ENCODE data around the gene GALNT18.

Gene GALNT18

GRCh38 chr11:11349106-11349825, 272.5 kb downstream of the GALNT18 start:
- no peak for DNase-seq (ENCODE audit: low spot score)

DNA sequence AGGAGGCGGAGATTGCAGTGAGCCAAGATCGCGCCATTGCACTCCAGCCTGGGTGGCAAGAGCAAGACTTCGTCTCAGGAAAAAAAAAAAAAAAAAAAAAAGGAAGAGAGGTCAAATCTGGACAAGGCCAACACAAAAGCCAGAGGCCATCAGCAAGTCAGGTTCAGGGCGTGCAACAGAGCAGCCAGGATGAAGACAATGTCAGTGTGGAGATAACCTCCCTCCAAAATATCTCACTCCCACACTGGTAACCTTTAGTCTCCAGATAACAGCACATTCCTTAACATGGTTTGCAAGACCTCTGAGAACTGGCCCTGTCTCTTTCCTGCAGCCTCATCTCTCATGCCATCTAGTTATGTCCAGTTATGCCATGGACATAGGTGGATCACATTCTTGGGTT, 273.5 kb downstream of the GALNT18 start:
- no peak for DNase-seq (ENCODE audit: low spot score)

DNA sequence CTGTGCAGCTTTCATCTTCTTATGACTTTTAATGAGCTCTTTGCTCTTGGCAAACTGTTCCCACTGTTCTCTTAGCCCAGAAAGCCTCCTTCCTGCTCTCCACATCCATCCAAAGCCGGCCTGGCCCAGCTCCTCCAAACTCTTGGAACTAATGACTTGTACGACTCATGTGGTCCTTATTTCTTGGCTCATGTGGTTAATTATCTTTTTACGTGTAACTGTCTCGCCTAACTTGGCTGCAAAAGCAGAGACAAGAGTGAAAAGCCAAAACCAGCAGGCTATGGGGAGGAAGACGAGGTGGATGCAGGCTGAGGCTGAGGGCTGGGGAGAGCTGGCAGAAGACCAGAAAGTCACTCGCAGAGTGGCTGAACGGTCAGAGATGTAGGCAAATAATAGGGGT, 274.2 kb downstream of the GALNT18 start:
- DNase-seq (ENCODE audit: low spot score) = no peak

GRCh38 chr11:11346303-11346702, 275.5 kb downstream of the GALNT18 start:
- DNase-seq (ENCODE audit: low spot score) = no peak

GRCh38 chr11:11345099-11345498, 276.7 kb downstream of the GALNT18 start:
- no peak for DNase-seq (ENCODE audit: low spot score)

DNA sequence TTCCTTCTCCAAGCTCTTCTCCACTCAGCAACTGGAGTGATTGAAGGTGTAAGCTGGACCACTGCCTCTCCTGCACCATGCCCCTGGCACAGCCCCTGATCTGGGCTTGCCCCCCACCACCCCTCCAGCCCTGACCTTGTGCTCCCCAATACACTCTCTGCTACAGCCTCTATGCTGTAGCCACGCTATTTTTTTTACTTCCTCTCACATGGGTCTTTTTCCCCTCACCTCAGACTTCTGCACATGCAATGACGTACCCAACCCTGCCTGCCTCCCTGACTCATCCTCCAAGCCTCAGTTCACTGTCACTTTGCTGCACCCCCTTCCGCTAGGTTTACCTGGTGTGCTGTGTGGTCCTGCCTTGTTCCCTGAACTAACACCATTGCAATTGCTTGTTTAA, 277.8 kb downstream of the GALNT18 start:
- no peak for DNase-seq (ENCODE audit: low spot score)

GRCh38 chr11:11338304-11338703, 283.5 kb downstream of the GALNT18 start:
- no peak for DNase-seq (ENCODE audit: low spot score)

DNA sequence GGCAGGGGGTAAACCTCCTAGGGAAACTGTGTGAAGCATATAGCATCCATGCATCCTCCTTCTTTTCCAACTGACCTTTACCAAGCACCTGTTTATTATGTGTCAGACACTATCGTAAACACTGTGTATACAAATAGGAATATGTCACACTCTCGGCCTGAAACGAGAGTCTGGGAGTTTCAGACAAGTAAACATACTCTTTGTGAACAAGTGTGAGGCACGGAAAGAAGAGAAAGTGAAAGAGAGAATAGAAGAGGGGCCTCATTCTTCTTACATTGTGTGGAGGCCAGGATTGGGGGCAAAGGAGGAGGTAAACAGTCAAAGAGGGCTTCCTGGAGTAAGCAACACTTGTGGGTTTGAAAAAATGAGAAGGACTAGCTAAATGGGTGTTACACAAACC, 285.1 kb downstream of the GALNT18 start:
- no peak for DNase-seq (ENCODE audit: low spot score)

DNA sequence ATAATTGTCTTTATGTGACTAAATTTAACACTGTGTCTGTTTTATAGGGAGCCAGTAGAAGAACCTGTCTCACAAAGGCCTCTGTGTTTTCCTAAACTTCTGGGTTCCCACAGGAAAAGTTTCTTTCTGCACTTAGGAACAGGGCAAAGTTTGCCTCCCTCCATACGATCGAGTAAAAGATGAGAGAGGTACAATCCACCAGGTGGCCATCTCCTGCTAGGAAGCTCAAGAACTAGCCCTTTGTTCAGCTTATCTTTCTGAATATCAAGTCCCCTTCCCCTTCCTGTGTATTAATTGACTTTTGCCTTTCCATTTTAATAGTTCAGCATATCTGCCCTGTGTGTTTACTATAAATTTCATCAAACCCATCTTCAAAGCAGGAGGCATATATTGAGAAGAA, 286.8 kb downstream of the GALNT18 start:
- DNase-seq (ENCODE audit: low spot score) = no peak

- DNase-seq (ENCODE audit: low spot score) = no peak
Measured at GRCh38 chr11:11334607-11335006, 287.2 kb downstream of the GALNT18 start.

DNA sequence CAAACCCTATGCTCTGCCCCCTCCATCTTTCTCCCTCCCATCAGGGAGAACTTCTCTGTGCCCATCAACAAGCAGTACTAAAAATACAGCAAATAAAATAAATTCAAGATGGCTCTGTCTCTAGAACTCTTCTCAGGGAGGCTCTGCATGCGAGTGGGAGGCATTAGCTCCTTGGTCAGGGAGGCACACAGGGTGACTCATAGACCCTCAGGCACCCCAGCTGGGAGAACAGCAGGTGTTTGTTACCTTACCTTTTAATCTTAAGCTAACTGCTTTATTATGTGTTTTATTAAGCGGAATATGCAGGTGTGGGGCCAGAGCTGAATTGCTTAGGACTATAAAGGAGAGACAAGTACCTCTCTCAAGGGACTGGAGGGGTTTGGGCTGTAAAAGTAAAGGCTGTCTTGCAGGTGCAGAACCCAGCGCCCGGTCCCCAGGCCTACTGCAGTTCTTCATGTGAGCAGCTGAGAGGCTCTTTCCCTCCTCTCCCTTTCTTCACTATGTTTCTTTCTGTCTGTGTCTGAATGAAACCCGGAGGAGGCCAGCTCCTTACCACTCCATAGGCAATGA, 289.6 kb downstream of the GALNT18 start:
- DNase-seq (ENCODE audit: low spot score) = no peak

GRCh38 chr11:11329062-11329806, 292.6 kb downstream of the GALNT18 start:
- DNase-seq (ENCODE audit: low spot score) = no peak

DNA sequence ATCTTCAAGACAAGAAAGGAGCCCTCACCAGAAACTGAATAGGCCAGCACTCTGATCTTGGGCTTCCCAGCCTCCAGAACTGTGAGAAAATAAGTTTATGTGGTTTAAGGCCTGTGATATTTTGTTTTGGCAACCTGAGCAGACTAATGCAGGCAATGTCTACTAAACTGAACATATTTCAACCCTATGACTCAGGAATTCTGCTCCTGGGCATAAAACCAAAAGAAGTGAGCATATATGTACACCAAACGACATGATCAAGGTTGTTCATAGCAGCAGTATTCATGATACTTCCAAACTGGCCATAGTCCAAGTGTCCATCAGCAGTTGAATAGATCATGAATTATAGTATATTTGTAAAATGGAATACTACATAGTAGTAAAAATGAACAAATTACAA, 297.7 kb downstream of the GALNT18 start:
- DNase-seq (ENCODE audit: low spot score) = no peak

DNA sequence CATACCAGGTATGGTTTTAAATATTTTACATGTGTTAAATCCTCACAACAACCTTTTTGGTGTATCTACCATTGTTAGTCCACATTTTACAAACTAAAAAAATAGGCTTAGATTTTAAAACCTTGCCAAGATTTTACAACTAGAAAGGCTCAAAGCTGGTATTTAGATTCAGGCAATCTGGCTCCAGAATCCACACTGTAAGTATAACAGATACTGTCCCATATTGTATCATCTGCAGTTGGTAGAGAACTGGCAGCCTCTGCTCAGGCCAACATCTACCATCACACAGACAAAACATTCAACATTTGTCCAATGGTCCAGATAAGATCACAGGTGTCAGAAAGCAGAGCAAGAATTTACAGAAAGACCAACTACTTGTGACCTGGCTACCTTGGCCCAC, 299.7 kb downstream of the GALNT18 start:
- no peak for DNase-seq (ENCODE audit: low spot score)

DNA sequence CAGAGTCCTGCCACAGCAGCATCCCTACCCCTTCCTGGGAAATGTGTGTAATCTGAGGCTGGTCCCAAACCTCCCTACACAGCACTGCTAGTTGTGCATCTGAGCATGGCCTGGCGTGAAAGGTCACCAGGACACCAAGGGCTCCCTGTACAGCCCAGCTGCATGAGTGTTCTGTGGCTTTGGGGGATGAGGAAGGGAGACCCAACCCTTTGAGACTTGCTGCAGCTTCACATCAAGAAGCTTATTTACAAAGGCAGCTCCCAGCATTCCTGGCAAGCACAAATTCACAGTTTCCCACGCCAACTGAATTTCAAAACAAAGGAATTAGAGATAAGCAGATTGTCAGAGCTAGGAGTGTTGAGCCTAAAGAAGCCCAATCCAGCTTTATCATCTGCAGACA, 301.0 kb downstream of the GALNT18 start:
- DNase-seq (ENCODE audit: low spot score) = no peak

GRCh38 chr11:11318961-11319360, 302.8 kb downstream of the GALNT18 start:
- no peak for DNase-seq (ENCODE audit: low spot score)

DNA sequence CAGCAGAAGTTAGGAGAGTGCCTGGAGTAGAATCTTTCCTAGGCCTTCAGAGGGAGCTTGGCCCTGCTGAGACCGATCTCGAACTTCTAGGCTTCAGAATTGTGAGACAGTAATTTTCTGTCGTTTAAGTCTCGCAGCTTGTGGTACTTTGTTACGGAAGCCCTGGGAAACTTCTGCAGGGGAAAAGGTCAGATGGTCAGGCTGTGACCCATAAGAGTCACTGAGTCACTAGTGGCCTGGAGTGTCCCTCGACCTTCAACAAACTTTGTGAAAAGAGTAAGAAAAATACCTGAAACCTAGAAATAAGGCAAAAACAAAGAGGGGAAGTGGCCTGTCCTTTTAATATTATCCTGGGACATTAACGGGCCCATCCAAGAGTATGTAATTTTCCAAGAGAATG, 303.3 kb downstream of the GALNT18 start:
- no peak for DNase-seq (ENCODE audit: low spot score)

- no peak for DNase-seq (ENCODE audit: low spot score)
Measured at GRCh38 chr11:11316651-11317230, 305.1 kb downstream of the GALNT18 start.

DNA sequence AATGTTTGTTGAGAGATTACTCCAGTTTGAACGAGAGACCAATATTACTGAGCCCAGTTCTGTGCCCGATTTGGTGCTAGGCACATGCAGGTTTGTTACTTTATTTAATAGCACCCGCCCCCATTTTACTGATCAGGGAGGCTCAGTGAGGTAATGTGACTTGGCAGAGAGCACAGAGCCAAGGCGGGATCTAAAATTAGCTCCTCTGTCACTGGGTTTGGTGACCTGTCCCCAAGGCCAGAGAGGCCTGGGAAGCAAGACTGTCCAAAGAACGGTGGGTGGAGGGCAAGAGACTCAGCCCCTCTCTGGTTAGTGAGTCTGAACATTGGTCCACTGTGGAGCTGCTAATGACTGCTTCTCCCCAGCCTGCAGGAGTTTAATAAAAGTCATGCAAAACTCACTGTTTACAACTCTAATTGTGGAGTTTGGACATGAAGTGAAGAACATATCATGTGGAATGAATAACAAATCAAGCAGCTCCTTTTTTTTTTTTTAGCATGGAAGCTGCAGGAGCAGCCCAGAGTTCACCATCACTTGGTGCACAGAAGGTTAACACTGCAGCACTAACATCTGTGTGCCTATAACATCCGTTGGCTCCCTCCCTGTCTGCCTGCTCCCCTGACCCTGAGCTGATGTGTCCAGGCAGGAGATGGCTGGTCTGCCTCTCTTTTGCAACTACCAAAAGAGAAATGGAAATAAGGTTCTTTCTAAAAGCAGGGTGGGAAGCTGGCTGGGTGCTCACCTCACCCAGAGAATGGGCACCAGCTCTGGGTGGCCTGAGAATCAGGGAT, 307.7 kb downstream of the GALNT18 start:
- DNase-seq (ENCODE audit: low spot score) = no peak

- no peak for DNase-seq (ENCODE audit: low spot score)
Measured at GRCh38 chr11:11313426-11313825, 308.4 kb downstream of the GALNT18 start.

GRCh38 chr11:11312738-11313137, 309.1 kb downstream of the GALNT18 start:
- DNase-seq (ENCODE audit: low spot score) = no peak

GRCh38 chr11:11311169-11311568, 310.6 kb downstream of the GALNT18 start:
- no peak for DNase-seq (ENCODE audit: low spot score)
